Loucy (cell line): ENCODE measurements around the gene THYN1.
A peak's percentile ranks its signal among the peaks of the same experiment; 100 is the strongest.

Experiments
- H2AFZ ChIP-seq: fragments of 200-600 bp; sonication (generic); 2 replicates; pipeline ENCODE4 v1.6.0; 2016; ENCODE audit warnings: antibody characterized with exemption, mild to moderate bottlenecking, low read length, moderate library complexity
- H3F3A ChIP-seq: fragments of 200-600 bp; 2 replicates; pipeline ENCODE4 v1.6.0; 2016; ENCODE audit warnings: antibody characterized with exemption, low read depth, mild to moderate bottlenecking
- H3K27me3 ChIP-seq: fragments of 200-600 bp; sonication (generic); 2 replicates; pipeline ENCODE4 v1.6.1; 2014; ENCODE audit warnings: low read length, mild to moderate bottlenecking; ENCODE audit not compliant: insufficient read depth, poor library complexity, severe bottlenecking
- H3K36me3 ChIP-seq: fragments of 200-600 bp; sonication (generic); 2 replicates; pipeline ENCODE4 v1.6.1; 2016; ENCODE audit warnings: low read length; ENCODE audit not compliant: insufficient read depth
- H3K4me1 ChIP-seq: fragments of 200-600 bp; sonication (generic); 2 replicates; pipeline ENCODE4 v1.5.1; 2014; ENCODE audit warnings: low read length, mild to moderate bottlenecking; ENCODE audit not compliant: insufficient read depth, poor library complexity, severe bottlenecking
- H3K4me2 ChIP-seq: fragments of 200-600 bp; sonication (generic); 2 replicates; pipeline ENCODE4 v1.6.0; 2014; ENCODE audit warnings: antibody characterized with exemption, low read length, low read depth, mild to moderate bottlenecking; ENCODE audit not compliant: poor library complexity, severe bottlenecking
- H3K4me3 ChIP-seq: fragments of 200-600 bp; sonication (generic); 2 replicates; pipeline ENCODE4 v1.5.1; 2014; ENCODE audit warnings: low read length, mild to moderate bottlenecking, mixed read lengths; ENCODE audit not compliant: poor library complexity, severe bottlenecking
- H3K79me2 ChIP-seq: fragments of 200-600 bp; sonication (generic); 2 replicates; pipeline ENCODE4 v1.6.1; 2014; ENCODE audit warnings: low read length; ENCODE audit not compliant: insufficient read depth
- H3K9ac ChIP-seq: fragments of 200-600 bp; sonication (generic); 2 replicates; pipeline ENCODE4 v1.6.0; 2014; ENCODE audit warnings: mild to moderate bottlenecking, low read depth, low read length, moderate library complexity; ENCODE audit not compliant: poor library complexity, severe bottlenecking
- H3K9me2 ChIP-seq: fragments of 200-600 bp; sonication (generic); replicated peaks from 2 replicates; pipeline ENCODE4 v1.6.1; 2016; ENCODE audit warnings: low read depth, low read length, mixed read lengths
- H3K9me3 ChIP-seq: fragments of 200-600 bp; sonication (generic); 2 replicates; pipeline ENCODE4 v1.6.1; 2014; ENCODE audit warnings: mild to moderate bottlenecking, antibody characterized with exemption, low read length, low read depth; ENCODE audit not compliant: insufficient read depth
- H4K20me1 ChIP-seq: fragments of 200-600 bp; sonication (generic); 2 replicates; pipeline ENCODE4 v1.6.0; 2014; ENCODE audit warnings: antibody characterized with exemption, low read length, mild to moderate bottlenecking; ENCODE audit not compliant: insufficient read depth, poor library complexity, severe bottlenecking
- EZH2phosphoT487 ChIP-seq: fragments of 200-600 bp; IDR thresholded peaks from 2 replicates; pipeline ENCODE4 v1.6.1; 2018; ENCODE audit warnings: antibody characterized with exemption, mild to moderate bottlenecking, moderate library complexity, borderline replicate concordance
- TF ChIP-seq, protein P1 (sequence below): fragments of 200-600 bp; sonication (generic); conservative IDR thresholded peaks from 2 replicates; pipeline ENCODE4 v1.5.1; 2014; ENCODE audit warnings: mild to moderate bottlenecking, antibody characterized with exemption, low read length

THYN1 gene

DNA sequence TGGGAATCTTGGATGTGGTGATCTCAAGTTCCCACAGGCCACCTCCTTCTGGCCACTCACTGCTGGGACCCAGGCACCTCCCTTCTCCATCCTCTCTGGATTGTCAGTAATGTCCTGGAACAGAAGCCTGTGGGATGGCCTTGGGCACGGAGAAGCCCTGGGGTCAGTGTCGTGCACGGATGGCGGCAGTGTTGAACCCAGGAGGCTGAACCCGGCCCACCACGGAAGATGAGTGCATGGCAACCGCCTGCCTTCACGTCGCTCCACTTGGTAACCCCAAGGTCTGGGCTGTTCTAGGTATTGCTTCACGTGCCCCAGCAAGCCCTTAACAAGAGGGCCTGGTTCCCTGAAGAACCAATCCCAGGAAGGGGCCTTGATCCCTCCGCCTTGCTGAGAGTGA lies 7.1 kb downstream of the THYN1 start:
- no peak overlapping the region for H3K4me3 ChIP-seq
- H3K9me2 ChIP-seq: no peaks in the 10 kb centered on the region
- H3K36me3 ChIP-seq: peaks cover 83% of the 10 kb centered on the region; the same call in 1 of the 2 replicates
- H3K9ac ChIP-seq: no peak overlapping the region
- no peaks in the 10 kb centered on the region for H3K79me2 ChIP-seq
- TF ChIP-seq, protein P1, sequence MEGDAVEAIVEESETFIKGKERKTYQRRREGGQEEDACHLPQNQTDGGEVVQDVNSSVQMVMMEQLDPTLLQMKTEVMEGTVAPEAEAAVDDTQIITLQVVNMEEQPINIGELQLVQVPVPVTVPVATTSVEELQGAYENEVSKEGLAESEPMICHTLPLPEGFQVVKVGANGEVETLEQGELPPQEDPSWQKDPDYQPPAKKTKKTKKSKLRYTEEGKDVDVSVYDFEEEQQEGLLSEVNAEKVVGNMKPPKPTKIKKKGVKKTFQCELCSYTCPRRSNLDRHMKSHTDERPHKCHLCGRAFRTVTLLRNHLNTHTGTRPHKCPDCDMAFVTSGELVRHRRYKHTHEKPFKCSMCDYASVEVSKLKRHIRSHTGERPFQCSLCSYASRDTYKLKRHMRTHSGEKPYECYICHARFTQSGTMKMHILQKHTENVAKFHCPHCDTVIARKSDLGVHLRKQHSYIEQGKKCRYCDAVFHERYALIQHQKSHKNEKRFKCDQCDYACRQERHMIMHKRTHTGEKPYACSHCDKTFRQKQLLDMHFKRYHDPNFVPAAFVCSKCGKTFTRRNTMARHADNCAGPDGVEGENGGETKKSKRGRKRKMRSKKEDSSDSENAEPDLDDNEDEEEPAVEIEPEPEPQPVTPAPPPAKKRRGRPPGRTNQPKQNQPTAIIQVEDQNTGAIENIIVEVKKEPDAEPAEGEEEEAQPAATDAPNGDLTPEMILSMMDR: no peak
- no peak for TF ChIP-seq EZH2phosphoT487
- H3K4me1 ChIP-seq: peaks cover 8% of the 10 kb centered on the region
- H3K4me2 ChIP-seq: no peak overlapping the region
- no peaks in the 10 kb centered on the region for H3K27me3 ChIP-seq
- no peaks in the 10 kb centered on the region for H3F3A ChIP-seq
- H2AFZ ChIP-seq: no peak overlapping the region
- no peaks in the 10 kb centered on the region for H3K9me3 ChIP-seq
- no peaks in the 10 kb centered on the region for H4K20me1 ChIP-seq

GRCh38 chr11:134245434-134245833 lies 7.7 kb downstream of the THYN1 start:
- Histone ChIP-seq H2AFZ (no peak overlapping the region), H4K20me1 (no peaks in the 10 kb centered on the region), H3K4me2 (no peak overlapping the region), H3K79me2 (no peaks in the 10 kb centered on the region), H3K9me2 (no peaks in the 10 kb centered on the region), H3F3A (no peaks in the 10 kb centered on the region), H3K4me3 (no peak overlapping the region), H3K9me3 (no peaks in the 10 kb centered on the region), H3K27me3 (no peaks in the 10 kb centered on the region), H3K9ac (no peak overlapping the region), H3K36me3 (peaks cover 81% of the 10 kb centered on the region; the same call in 1 of the 2 replicates), H3K4me1 (peaks cover 8% of the 10 kb centered on the region)
- TF ChIP-seq, protein P1: no peak
- TF ChIP-seq EZH2phosphoT487: no peak

- Histone ChIP-seq H3K9me3 (no peaks in the 10 kb centered on the region), H3K9ac (no peak overlapping the region), H3K27me3 (no peaks in the 10 kb centered on the region), H3K4me1 (peaks cover 8% of the 10 kb centered on the region), H3K36me3 (peaks cover 83% of the 10 kb centered on the region; the same call in 1 of the 2 replicates), H3K79me2 (no peaks in the 10 kb centered on the region), H3K9me2 (no peaks in the 10 kb centered on the region), H3F3A (no peaks in the 10 kb centered on the region), H4K20me1 (no peaks in the 10 kb centered on the region), H3K4me3 (no peak overlapping the region), H3K4me2 (no peak overlapping the region), H2AFZ (no peak overlapping the region)
- no peak for TF ChIP-seq EZH2phosphoT487
- TF ChIP-seq, protein P1: peak; percentile 77
Observed at GRCh38 chr11:134244593-134244992, 8.6 kb downstream of the THYN1 start.
